Smooth muscle cell (in vitro differentiated cells): ENCODE data around the gene AHNAK2. TPM values are rescaled to one million over a fixed set of nuclear protein-coding genes. Genes with fewer than 3 reads are reported as not detected.
A peak's percentile ranks its signal among the peaks of the same experiment; 100 is the strongest.

Source experiments
- DNase-seq: peaks from one replicate; lab custom pipeline; 2025; ENCODE audit not compliant: unreplicated experiment; lab: John Stamatoyannopoulos, UW
- H2AFZ ChIP-seq: fragments of 200-600 bp; sonication (generic); 2 replicates; pipeline ENCODE4 v1.6.0; 2016; ENCODE audit warnings: antibody characterized with exemption, low read depth, mild to moderate bottlenecking
- H3F3A ChIP-seq: fragments of 200-600 bp; sonication (generic); 2 replicates; pipeline ENCODE4 v1.6.0; 2017; ENCODE audit warnings: antibody characterized with exemption, low read depth
- H3K27ac ChIP-seq: fragments of 200-600 bp; sonication (generic); 2 replicates; pipeline ENCODE4 v1.5.1; 2016; ENCODE audit warnings: low read depth, mild to moderate bottlenecking
- H3K27me3 ChIP-seq: fragments of 200-600 bp; sonication (generic); 2 replicates; pipeline ENCODE4 v1.6.1; 2016; ENCODE audit warnings: low read depth, mild to moderate bottlenecking
- H3K36me3 ChIP-seq: fragments of 200-600 bp; sonication (generic); 2 replicates; pipeline ENCODE4 v1.5.1; 2016; ENCODE audit warnings: low read depth
- H3K4me1 ChIP-seq: fragments of 200-600 bp; sonication (generic); 2 replicates; pipeline ENCODE4 v1.5.1; 2016; ENCODE audit warnings: low read depth
- H3K4me2 ChIP-seq: fragments of 200-600 bp; sonication (generic); 2 replicates; pipeline ENCODE4 v1.6.0; 2016; ENCODE audit warnings: mild to moderate bottlenecking
- H3K4me3 ChIP-seq: fragments of 200-600 bp; sonication (generic); 2 replicates; pipeline ENCODE4 v1.5.1; 2016; ENCODE audit warnings: mild to moderate bottlenecking
- H3K79me2 ChIP-seq: fragments of 200-600 bp; sonication (generic); 2 replicates; pipeline ENCODE4 v1.6.0; 2016; ENCODE audit warnings: low read depth, mild to moderate bottlenecking
- H3K9ac ChIP-seq: fragments of 200-600 bp; sonication (generic); 2 replicates; pipeline ENCODE4 v1.6.0; 2016; ENCODE audit warnings: low read depth
- H3K9me3 ChIP-seq: fragments of 200-600 bp; sonication (generic); replicated peaks from 2 replicates; pipeline ENCODE4 v1.5.1; 2016; ENCODE audit warnings: low read depth
- H4K20me1 ChIP-seq: fragments of 200-600 bp; sonication (generic); 2 replicates; pipeline ENCODE4 v1.6.0; 2016; ENCODE audit warnings: low read depth
- WGBS: methylation state at CpG from one replicate; pipeline ENCODE4 v1.1.7; 2016; ENCODE audit warnings: low lambda C conversion rate; 5-methylcytosine and 5-hydroxymethylcytosine counted together
- polyA plus RNA-seq: library from polyadenylated mRNA; unstranded; fragments of >200 nt; fragmentation: Nextera tagmentation; extraction: Ambion mirVana; gene quantifications from 2 replicates; pipeline ENCODE4 v1.2.1, GENCODE V29; 2016
- total RNA-seq: library from RNA; depleted of rRNA; stranded (reverse); fragments of >200 nt; gene quantifications from 2 replicates; pipeline ENCODE4 v1.2.3, GENCODE V29; 2014
- TF ChIP-seq, protein P1 (sequence below): fragments of 200-600 bp; sonication (generic); IDR thresholded peaks from 2 replicates; pipeline ENCODE4 v1.5.1; 2017; ENCODE audit warnings: borderline replicate concordance, mild to moderate bottlenecking, antibody characterized with exemption; ENCODE audit not compliant: insufficient read depth, poor library complexity, severe bottlenecking

AHNAK2 gene
- total and polyA plus RNA-seq, 2 experiments from 2014 or later = 10.3 to 53.8 TPM

GRCh38 chr14:104931304-104931770 lies 46.8 kb downstream of the AHNAK2 start:
- H3K9ac ChIP-seq = no peak overlapping the region
- TF ChIP-seq, protein P1, sequence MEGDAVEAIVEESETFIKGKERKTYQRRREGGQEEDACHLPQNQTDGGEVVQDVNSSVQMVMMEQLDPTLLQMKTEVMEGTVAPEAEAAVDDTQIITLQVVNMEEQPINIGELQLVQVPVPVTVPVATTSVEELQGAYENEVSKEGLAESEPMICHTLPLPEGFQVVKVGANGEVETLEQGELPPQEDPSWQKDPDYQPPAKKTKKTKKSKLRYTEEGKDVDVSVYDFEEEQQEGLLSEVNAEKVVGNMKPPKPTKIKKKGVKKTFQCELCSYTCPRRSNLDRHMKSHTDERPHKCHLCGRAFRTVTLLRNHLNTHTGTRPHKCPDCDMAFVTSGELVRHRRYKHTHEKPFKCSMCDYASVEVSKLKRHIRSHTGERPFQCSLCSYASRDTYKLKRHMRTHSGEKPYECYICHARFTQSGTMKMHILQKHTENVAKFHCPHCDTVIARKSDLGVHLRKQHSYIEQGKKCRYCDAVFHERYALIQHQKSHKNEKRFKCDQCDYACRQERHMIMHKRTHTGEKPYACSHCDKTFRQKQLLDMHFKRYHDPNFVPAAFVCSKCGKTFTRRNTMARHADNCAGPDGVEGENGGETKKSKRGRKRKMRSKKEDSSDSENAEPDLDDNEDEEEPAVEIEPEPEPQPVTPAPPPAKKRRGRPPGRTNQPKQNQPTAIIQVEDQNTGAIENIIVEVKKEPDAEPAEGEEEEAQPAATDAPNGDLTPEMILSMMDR = no peak
- H3F3A ChIP-seq = no peaks in the 10 kb centered on the region
- H3K9me3 ChIP-seq = no peaks in the 10 kb centered on the region
- 66% methylated on average over 9 of the region's 9 CpGs for WGBS
- H3K27me3 ChIP-seq = peaks cover 33% of the 10 kb centered on the region
- no peak overlapping the region for H2AFZ ChIP-seq
- no peak overlapping the region for H3K27ac ChIP-seq
- H3K79me2 ChIP-seq = no peaks in the 10 kb centered on the region
- DNase-seq = no peak
- H4K20me1 ChIP-seq = no peaks in the 10 kb centered on the region
- no peak overlapping the region for H3K4me3 ChIP-seq
- peak overlapping the region; percentile 93 for H3K4me2 ChIP-seq
- H3K4me1 ChIP-seq = no peaks in the 10 kb centered on the region
- no peaks in the 10 kb centered on the region for H3K36me3 ChIP-seq

- no peaks in the 10 kb centered on the region for H3K36me3 ChIP-seq
- H3K9me3 ChIP-seq = no peaks in the 10 kb centered on the region
- no peaks in the 10 kb centered on the region for H3K4me1 ChIP-seq
- no peaks in the 10 kb centered on the region for H3F3A ChIP-seq
- no peak overlapping the region for H3K4me3 ChIP-seq
- H3K79me2 ChIP-seq = no peaks in the 10 kb centered on the region
- TF ChIP-seq, protein P1 = no peak
- peaks cover 32% of the 10 kb centered on the region for H3K27me3 ChIP-seq
- no peak overlapping the region for H2AFZ ChIP-seq
- DNase-seq = no peak
- H3K4me2 ChIP-seq = no peak overlapping the region
- H3K9ac ChIP-seq = no peak overlapping the region
- H4K20me1 ChIP-seq = no peaks in the 10 kb centered on the region
- no peak overlapping the region for H3K27ac ChIP-seq
- 81% methylated on average over 10 of the region's 10 CpGs for WGBS
Observed at GRCh38 chr14:104930526-104931303, 47.5 kb downstream of the AHNAK2 start.

DNA sequence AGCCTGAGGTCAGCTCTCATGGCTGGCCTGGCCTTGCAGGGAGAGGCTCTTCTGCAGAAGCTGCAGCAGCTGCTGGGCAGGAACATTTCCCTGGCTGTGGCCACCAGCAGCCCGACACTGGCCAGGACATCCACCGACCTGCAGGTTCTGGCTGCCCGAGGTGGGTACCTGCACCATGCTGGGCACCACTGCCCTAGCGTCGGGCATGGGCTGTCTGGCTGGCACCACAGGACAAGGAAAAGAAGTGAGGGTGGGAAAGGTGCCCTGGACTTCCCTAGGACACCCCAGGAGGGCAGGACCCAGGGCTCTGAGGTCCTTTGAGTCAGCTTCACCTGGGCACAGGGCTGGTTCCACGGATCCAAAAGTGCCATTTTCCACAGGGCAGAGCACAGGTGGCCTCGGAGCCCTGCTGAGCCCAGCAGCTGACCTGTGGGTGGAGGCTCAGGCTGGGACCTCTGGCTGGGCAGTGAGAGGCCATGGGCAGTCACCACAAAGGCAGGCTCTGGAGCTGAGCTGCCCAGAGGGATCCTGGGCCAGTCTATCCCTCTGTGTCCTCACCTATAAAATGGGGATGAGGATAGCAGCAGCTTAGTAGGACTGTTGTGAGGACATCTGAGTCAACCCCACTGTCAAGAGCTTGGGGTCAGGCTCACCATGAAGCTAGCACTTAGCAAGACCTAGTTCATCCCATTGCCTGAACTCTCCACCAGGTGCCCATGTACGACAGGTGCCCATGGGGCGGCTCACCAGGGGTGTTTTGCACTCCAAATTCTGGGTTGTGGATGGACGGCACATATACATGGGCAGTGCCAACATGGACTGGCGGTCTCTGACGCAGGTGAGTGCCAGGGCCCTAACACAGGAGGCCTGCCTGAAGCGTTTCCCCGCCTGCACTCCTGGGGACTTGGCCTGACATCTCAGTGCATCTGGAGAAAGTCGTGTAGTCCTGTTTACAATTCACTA lies 48.6 kb downstream of the AHNAK2 start:
- no peaks in the 10 kb centered on the region for H3K4me1 ChIP-seq
- 88% methylated on average over 15 of the region's 15 CpGs for whole genome bisulfite sequencing
- H3K4me3 ChIP-seq = no peak overlapping the region
- no peak overlapping the region for H3K9ac ChIP-seq
- H4K20me1 ChIP-seq = no peaks in the 10 kb centered on the region
- H3K27ac ChIP-seq = no peak overlapping the region
- H3K4me2 ChIP-seq = no peak overlapping the region
- H3K27me3 ChIP-seq = peaks cover 23% of the 10 kb centered on the region
- H2AFZ ChIP-seq = no peak overlapping the region
- H3K36me3 ChIP-seq = no peaks in the 10 kb centered on the region
- DNase-seq = no peak
- no peaks in the 10 kb centered on the region for H3K9me3 ChIP-seq
- no peaks in the 10 kb centered on the region for H3K79me2 ChIP-seq
- TF ChIP-seq, protein P1 = no peak
- no peaks in the 10 kb centered on the region for H3F3A ChIP-seq
